Fibroblast of gingiva (primary cell): ENCODE measurements around the gene NRL.

ENCODE experiments used
- DNase-seq: peaks from one replicate; pipeline ENCODE4 v3.0.0-alpha.2; 2011; ENCODE audit warnings: low read depth

NRL gene

GRCh38 chr14:24080888-24081738 is 33.6 kb downstream of the NRL start:
- no peak for DNase-seq

- DNase-seq: no peak
Measured at GRCh38 chr14:24080142-24080530, 34.6 kb downstream of the NRL start.

- DNase-seq: no peak
Measured at GRCh38 chr14:24079491-24080141, 35.1 kb downstream of the NRL start.

DNA sequence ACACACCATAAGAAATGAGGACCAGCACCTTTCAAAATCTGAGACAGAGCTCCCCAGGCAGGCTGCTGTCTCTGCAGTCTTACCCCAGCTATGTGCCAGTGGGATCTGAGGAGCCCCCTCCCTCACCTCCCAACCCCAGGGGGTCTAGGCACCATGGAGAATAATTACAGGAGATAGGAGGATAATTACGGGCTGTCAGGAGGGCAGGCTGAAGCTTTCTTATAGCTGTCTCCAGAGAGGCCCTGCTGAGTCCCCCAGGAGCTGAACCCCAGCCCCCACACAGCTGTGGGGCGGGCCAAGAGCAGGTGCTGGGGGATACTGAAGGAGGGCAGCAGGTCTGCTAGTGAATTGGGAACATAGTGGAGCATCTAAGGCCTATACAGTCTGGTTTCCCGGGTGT is 36.6 kb downstream of the NRL start:
- DNase-seq: no peak

DNA sequence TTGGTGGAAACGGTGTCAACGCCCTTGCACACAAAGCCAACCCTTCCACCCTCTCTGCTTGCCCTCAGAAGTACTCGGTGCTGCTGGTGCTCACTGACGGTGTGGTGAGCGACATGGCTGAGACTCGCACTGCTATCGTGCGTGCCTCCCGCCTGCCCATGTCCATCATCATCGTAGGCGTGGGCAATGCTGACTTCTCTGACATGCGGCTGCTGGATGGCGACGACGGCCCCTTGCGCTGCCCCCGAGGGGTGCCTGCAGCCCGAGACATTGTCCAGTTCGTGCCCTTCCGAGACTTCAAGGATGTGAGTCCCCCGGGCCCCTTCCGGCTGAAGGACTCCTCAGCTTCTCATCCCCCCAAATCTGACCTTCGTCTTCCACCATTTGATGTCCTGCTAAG is 37.7 kb downstream of the NRL start:
- no peak for DNase-seq

DNA sequence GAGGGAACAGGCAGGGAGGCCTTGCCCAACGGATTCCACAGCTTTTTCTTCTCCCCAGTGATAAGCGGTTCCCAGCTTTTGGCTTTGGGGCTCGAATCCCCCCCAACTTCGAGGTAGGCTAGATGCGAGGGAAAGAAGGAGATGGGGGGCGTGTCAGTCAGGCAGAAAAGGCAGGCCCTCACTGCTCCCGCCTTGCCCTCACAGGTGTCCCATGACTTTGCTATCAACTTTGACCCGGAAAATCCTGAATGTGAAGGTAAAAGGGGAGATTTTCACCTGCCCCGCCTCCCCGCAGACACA is 38.5 kb downstream of the NRL start:
- no peak for DNase-seq

DNA sequence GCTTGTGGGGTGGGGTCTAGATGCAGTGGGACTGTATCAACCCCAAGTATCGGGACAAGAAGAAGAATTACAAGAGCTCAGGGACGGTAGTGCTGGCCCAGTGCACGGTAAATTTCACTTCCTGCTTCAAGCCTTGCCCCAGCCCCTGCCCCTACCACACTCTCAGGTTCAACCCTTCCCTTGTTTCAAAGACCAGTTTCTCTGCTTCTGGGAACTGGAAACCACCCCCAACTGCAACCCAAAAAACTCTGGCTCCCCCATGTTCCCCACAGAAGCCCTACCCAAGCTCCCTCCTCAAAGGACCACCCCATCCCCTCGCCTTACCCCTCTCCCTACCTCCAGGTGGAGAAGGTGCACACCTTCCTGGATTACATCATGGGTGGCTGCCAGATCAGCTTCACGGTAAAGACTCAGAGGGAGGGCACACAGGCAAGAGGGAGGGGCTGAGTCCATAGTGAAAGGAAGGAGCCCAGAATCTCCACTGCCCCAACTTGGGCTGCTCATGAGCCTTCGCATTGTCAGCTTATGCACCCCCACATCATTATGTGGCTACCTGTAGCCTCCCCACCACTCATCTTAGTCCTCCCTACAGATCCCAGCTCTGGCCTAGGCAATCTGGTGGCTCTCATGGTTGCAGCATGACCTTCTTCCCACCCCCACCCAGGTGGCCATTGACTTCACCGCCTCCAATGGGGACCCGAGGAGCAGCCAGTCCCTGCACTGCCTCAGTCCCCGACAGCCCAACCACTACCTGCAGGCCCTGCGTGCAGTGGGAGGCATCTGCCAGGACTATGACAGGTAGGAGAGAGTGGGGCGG is 39.1 kb downstream of the NRL start:
- no peak for DNase-seq

DNA sequence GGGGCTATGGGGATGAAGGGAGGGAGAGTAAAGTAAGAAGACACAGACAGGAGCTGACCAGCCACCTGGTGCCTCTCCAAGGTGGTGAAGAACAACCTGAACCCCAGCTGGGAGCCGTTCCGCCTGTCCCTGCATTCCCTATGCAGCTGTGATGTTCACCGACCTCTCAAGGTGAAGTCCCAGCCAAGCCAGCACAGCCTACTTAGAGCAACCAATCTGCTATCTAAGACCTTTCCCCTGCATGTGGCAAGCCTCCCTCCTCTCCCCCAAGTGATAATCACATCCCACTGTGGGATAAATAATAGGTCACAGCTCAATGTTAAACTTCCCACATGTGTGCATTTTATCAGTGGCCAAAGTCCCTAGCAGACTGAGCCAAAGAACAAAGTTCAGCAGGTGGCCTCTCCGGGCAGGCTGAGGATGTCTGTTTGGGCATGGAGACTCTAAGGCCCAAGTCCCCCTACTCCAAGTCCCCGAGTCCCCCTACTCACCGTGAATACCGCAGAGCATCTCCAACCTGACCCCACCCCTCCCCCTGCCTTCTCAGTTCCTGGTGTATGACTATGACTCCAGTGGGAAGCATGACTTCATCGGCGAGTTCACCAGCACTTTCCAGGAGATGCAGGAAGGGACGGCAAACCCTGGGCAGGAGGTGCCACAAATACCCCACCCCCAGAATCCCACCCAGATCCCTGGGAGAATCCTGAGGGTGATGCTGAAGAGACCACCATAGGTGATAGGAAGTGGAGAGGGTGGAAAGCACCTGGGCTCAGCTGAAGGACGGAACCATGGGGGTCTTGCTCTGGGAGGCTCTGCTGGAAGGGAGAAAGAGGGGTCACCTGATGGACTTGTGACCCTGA is 39.9 kb downstream of the NRL start:
- DNase-seq: no peak

GRCh38 chr14:24072881-24073877 is 41.6 kb downstream of the NRL start:
- no peak for DNase-seq

- no peak for DNase-seq
Measured at GRCh38 chr14:24072436-24072835, 42.3 kb downstream of the NRL start.

DNA sequence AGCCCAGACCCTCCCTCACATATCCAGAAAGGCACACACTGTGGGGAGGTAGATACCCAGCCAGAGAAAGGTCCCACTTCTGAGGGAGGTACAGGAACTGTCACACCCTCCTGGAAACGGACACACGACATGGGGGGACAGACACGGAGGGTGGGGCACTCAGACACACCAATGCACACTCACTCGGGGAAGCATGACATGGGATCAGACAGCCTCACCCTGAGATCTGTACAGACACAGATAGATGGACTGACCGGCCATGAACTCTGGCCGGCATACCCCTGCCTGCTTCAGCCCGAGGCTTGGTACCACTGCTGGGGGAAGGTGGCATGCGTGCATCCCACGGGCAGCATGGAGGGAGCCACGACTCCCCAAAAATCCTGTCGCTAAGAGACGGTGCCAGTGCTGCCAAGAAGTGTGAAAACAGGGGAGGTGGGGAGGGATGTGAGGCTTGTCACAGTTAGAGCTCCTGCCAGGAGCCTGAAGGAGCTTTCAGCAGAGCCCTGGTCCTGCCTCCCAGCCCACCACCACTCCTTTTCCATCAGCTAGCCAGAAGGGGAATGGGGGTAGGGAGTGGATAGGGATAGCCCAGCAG is 42.8 kb downstream of the NRL start:
- DNase-seq: no peak

- DNase-seq: no peak
Measured at GRCh38 chr14:24071144-24071697, 43.5 kb downstream of the NRL start, which contains the start of gene CPNE6. CPNE6 (plus strand) TSS chr14:24071562; CDS start chr14:24072937, 1,375 bp downstream.

GRCh38 chr14:24070285-24071143 is 44.2 kb downstream of the NRL start:
- DNase-seq: no peak

- no peak for DNase-seq
Measured at GRCh38 chr14:24069411-24069735, 45.4 kb downstream of the NRL start.

GRCh38 chr14:24068711-24069410 is 45.9 kb downstream of the NRL start:
- no peak for DNase-seq

- DNase-seq: no peak
Measured at GRCh38 chr14:24067133-24068082, 47.3 kb downstream of the NRL start.

DNA sequence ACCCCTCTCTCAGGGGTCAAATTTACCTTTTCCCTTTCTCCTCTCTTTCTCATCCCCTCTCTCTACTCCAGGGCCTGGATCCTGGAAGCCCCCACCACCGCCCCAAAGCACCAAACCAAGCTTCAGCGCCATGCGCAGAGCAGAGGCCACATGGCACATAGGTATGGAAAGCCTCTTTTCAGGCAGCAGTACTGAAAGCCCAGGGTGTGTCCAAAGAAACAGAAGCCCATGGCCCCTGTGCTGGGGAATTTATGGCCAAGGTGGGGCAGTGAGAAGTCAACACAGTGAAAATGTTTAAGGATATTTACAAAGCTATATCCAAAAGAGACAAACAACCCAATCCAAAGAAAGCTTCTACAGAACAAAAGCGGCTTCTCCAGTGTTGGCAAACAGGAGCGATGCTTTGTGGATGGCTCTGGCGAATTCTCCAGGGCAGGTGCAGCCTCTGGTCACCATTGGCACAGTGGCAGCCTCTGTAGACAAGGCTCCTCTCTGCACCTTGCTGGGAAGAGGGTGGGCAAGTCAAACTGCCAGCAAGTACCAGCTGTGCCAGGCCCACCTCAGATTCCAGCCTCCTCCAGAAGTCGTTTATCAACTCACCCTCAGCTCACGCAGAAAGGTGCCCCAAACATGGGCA is 48.1 kb downstream of the NRL start:
- no peak for DNase-seq
